HEK293 (cell line): Measurements from ENCODE around the gene RNPS1.

Experiments
- HOXA7 ChIP-seq: sonication (generic); formaldehyde crosslinking; IDR thresholded peaks from 2 replicates; pipeline ENCODE4 v1.8.1; 2022; ENCODE audit warnings: missing genetic modification reagents, borderline replicate concordance
- IKZF3 ChIP-seq: fragments of 450-650 bp; IDR thresholded peaks from 2 replicates; pipeline ENCODE4 v1.5.0; 2018; ENCODE audit warnings: missing biosample characterization, mild to moderate bottlenecking, missing genetic modification characterization, moderate library complexity
- KLF16 ChIP-seq: fragments of 450-650 bp; formaldehyde crosslinking; IDR thresholded peaks from 2 replicates; pipeline ENCODE4 v1.5.1; 2017; ENCODE audit warnings: missing biosample characterization, missing genetic modification characterization
- SCRT1 ChIP-seq: fragments of 450-650 bp; formaldehyde crosslinking; IDR thresholded peaks from 2 replicates; pipeline ENCODE4 v1.5.1; 2016; ENCODE audit warnings: missing biosample characterization, missing genetic modification characterization, borderline replicate concordance
- ZBTB48 ChIP-seq: fragments of 450-650 bp; formaldehyde crosslinking; IDR thresholded peaks from 2 replicates; pipeline ENCODE4 v1.5.1; 2016; ENCODE audit warnings: missing biosample characterization, missing genetic modification characterization
- ZFP3 ChIP-seq: fragments of 450-650 bp; formaldehyde crosslinking; IDR thresholded peaks from 2 replicates; pipeline ENCODE4 v1.5.1; 2016; ENCODE audit warnings: low read depth, missing biosample characterization, missing genetic modification characterization
- ZNF121 ChIP-seq: fragments of 450-650 bp; formaldehyde crosslinking; IDR thresholded peaks from 2 replicates; pipeline ENCODE4 v1.5.1; 2016; ENCODE audit warnings: missing biosample characterization, missing genetic modification characterization
- ZNF2 ChIP-seq: fragments of 450-650 bp; formaldehyde crosslinking; IDR thresholded peaks from 2 replicates; pipeline ENCODE4 v1.5.1; 2016; ENCODE audit warnings: missing biosample characterization, missing genetic modification characterization
- ZNF223 ChIP-seq: fragments of 450-650 bp; formaldehyde crosslinking; IDR thresholded peaks from 2 replicates; pipeline ENCODE4 v1.5.1; 2016; ENCODE audit warnings: missing biosample characterization, missing genetic modification characterization
- ZNF324 ChIP-seq: fragments of 450-650 bp; formaldehyde crosslinking; IDR thresholded peaks from 2 replicates; pipeline ENCODE4 v1.5.1; 2016; ENCODE audit warnings: missing biosample characterization, missing genetic modification characterization
- ZNF530 ChIP-seq: fragments of 450-650 bp; formaldehyde crosslinking; IDR thresholded peaks from 2 replicates; pipeline ENCODE4 v1.5.1; 2016; ENCODE audit warnings: low read depth, missing biosample characterization, missing genetic modification characterization
- ZNF548 ChIP-seq: fragments of 450-650 bp; formaldehyde crosslinking; IDR thresholded peaks from 2 replicates; pipeline ENCODE4 v1.5.1; 2016; ENCODE audit warnings: missing biosample characterization, missing genetic modification characterization
- ZNF585B ChIP-seq: fragments of 450-650 bp; formaldehyde crosslinking; IDR thresholded peaks from 2 replicates; pipeline ENCODE4 v1.5.1; 2016; ENCODE audit warnings: missing biosample characterization, missing genetic modification characterization
- ZNF596 ChIP-seq: fragments of 450-650 bp; IDR thresholded peaks from 2 replicates; pipeline ENCODE4 v1.5.0; 2018; ENCODE audit warnings: missing biosample characterization, mild to moderate bottlenecking, missing genetic modification characterization, moderate library complexity
- ZNF600 ChIP-seq: fragments of 450-650 bp; formaldehyde crosslinking; IDR thresholded peaks from 2 replicates; pipeline ENCODE4 v1.5.1; 2016; ENCODE audit warnings: missing biosample characterization, missing genetic modification characterization
- ZNF624 ChIP-seq: fragments of 450-650 bp; formaldehyde crosslinking; IDR thresholded peaks from 2 replicates; pipeline ENCODE4 v1.5.1; 2017; ENCODE audit warnings: missing biosample characterization, missing genetic modification characterization
- ZNF626 ChIP-seq: fragments of 450-650 bp; sonication (Bioruptor Pico); formaldehyde crosslinking; IDR thresholded peaks from 2 replicates; pipeline ENCODE4 v1.5.1; 2018; ENCODE audit warnings: missing biosample characterization, missing genetic modification characterization, inconsistent platforms
- ZNF629 ChIP-seq: fragments of 450-650 bp; formaldehyde crosslinking; IDR thresholded peaks from 2 replicates; pipeline ENCODE4 v1.5.1; 2017; ENCODE audit warnings: missing biosample characterization, missing genetic modification characterization
- ZNF654 ChIP-seq: fragments of 450-650 bp; formaldehyde crosslinking; IDR thresholded peaks from 2 replicates; pipeline ENCODE4 v1.5.1; 2016; ENCODE audit warnings: low read depth, missing biosample characterization, missing genetic modification characterization
- ZSCAN30 ChIP-seq: fragments of 450-650 bp; IDR thresholded peaks from 2 replicates; pipeline ENCODE4 v1.5.1; 2018; ENCODE audit warnings: missing biosample characterization, mild to moderate bottlenecking, missing genetic modification characterization, moderate library complexity
- TF ChIP-seq, protein P1 (sequence below): fragments of 450-650 bp; formaldehyde crosslinking; IDR thresholded peaks from 2 replicates; pipeline ENCODE4 v1.5.1; 2016; ENCODE audit warnings: missing biosample characterization, missing genetic modification characterization
- TF ChIP-seq, protein P2 (sequence below): fragments of 450-650 bp; formaldehyde crosslinking; IDR thresholded peaks from 2 replicates; pipeline ENCODE4 v1.5.1; 2016; ENCODE audit warnings: missing biosample characterization, missing genetic modification characterization
- TF ChIP-seq, protein P3 (sequence below): fragments of 450-650 bp; formaldehyde crosslinking; IDR thresholded peaks from 2 replicates; pipeline ENCODE4 v1.5.1; 2016; ENCODE audit warnings: missing biosample characterization, missing genetic modification characterization
- TF ChIP-seq, protein P4 (sequence below): fragments of 450-650 bp; formaldehyde crosslinking; IDR thresholded peaks from 2 replicates; pipeline ENCODE4 v1.5.1; 2016; ENCODE audit warnings: missing biosample characterization, missing genetic modification characterization, borderline replicate concordance
- TF ChIP-seq, protein P5 (sequence below): fragments of 450-650 bp; formaldehyde crosslinking; IDR thresholded peaks from 2 replicates; pipeline ENCODE4 v1.5.1; 2016; ENCODE audit warnings: missing biosample characterization, missing genetic modification characterization
- TF ChIP-seq, protein P6 (sequence below): fragments of 450-650 bp; formaldehyde crosslinking; IDR thresholded peaks from 2 replicates; pipeline ENCODE4 v1.5.1; 2016; ENCODE audit warnings: missing biosample characterization, missing genetic modification characterization
- TF ChIP-seq, protein P7 (sequence below): fragments of 450-650 bp; formaldehyde crosslinking; IDR thresholded peaks from 2 replicates; pipeline ENCODE4 v1.5.1; 2017; ENCODE audit warnings: missing biosample characterization, missing genetic modification characterization

RNPS1 gene

DNA sequence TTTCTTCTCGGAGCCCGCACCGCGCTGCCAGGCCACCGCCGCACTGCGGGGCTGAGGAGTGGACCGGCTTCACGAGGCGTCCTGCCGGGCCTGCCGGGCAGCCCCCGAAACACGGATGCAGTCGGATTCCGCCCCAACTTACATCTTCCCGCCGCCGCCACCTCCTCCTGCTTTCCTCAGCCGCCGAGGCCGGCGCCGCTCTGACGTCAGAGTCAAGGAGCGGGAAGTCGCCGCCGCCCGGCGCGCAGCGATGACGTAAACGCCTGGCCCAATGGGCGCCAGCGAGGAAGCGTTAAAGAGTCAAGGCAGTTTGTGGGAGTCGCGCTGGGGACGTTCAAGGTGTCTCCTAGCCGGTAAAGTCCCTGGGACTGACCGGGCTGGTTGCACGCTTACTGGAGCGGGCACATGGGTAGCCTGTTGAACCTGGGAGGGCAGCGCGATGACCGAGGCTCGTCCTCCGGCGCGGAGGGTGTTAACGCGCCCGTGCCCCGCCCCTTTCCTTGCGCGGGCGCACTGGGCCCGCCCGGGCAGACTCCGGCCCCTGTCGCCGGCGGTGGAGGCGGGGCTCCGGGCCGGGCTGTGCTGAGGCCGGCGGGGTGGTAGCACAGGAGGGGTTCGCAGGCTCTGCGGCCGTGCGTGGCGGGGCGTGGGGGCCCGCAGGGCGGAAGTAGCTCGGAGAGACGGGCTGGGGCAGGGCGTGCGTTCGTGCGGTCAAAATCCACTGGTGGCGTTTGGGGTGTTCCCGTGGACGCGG, at the start of gene RNPS1 (continued):
- 0 out of 2 replicates have a peak, but pooled peaks have one; percentile 65 for TF ChIP-seq ZSCAN30
- peak; percentile 96 for TF ChIP-seq ZNF324
- peak; percentile 62; the same call in 1 of the 2 replicates for TF ChIP-seq IKZF3 (tag by site-specific recombination)
- TF ChIP-seq ZNF629 = peak; percentile 100
- no peak for TF ChIP-seq ZNF585B (tag by site-specific recombination)
- TF ChIP-seq, protein P1, sequence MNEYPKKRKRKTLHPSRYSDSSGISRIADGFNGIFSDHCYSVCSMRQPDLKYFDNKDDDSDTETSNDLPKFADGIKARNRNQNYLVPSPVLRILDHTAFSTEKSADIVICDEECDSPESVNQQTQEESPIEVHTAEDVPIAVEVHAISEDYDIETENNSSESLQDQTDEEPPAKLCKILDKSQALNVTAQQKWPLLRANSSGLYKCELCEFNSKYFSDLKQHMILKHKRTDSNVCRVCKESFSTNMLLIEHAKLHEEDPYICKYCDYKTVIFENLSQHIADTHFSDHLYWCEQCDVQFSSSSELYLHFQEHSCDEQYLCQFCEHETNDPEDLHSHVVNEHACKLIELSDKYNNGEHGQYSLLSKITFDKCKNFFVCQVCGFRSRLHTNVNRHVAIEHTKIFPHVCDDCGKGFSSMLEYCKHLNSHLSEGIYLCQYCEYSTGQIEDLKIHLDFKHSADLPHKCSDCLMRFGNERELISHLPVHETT (tag by site-specific recombination) = peak; percentile 97
- TF ChIP-seq ZFP3 (tag by site-specific recombination) = no peak
- TF ChIP-seq, protein P2, sequence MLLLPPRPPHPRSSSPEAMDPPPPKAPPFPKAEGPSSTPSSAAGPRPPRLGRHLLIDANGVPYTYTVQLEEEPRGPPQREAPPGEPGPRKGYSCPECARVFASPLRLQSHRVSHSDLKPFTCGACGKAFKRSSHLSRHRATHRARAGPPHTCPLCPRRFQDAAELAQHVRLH (tag by site-specific recombination) = peak; percentile 81
- 0 out of 2 replicates have a peak, but pooled peaks have one; percentile 37 for TF ChIP-seq ZNF596 (tag by site-specific recombination)
- TF ChIP-seq HOXA7 (CRISPR knock-in tag) = no peak
- TF ChIP-seq, protein P3, sequence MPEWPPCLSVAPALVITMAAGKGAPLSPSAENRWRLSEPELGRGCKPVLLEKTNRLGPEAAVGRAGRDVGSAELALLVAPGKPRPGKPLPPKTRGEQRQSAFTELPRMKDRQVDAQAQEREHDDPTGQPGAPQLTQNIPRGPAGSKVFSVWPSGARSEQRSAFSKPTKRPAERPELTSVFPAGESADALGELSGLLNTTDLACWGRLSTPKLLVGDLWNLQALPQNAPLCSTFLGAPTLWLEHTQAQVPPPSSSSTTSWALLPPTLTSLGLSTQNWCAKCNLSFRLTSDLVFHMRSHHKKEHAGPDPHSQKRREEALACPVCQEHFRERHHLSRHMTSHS (tag by site-specific recombination) = 0 out of 2 replicates have a peak, but pooled peaks have one; percentile 42
- TF ChIP-seq ZNF530 = no peak
- TF ChIP-seq, protein P4, sequence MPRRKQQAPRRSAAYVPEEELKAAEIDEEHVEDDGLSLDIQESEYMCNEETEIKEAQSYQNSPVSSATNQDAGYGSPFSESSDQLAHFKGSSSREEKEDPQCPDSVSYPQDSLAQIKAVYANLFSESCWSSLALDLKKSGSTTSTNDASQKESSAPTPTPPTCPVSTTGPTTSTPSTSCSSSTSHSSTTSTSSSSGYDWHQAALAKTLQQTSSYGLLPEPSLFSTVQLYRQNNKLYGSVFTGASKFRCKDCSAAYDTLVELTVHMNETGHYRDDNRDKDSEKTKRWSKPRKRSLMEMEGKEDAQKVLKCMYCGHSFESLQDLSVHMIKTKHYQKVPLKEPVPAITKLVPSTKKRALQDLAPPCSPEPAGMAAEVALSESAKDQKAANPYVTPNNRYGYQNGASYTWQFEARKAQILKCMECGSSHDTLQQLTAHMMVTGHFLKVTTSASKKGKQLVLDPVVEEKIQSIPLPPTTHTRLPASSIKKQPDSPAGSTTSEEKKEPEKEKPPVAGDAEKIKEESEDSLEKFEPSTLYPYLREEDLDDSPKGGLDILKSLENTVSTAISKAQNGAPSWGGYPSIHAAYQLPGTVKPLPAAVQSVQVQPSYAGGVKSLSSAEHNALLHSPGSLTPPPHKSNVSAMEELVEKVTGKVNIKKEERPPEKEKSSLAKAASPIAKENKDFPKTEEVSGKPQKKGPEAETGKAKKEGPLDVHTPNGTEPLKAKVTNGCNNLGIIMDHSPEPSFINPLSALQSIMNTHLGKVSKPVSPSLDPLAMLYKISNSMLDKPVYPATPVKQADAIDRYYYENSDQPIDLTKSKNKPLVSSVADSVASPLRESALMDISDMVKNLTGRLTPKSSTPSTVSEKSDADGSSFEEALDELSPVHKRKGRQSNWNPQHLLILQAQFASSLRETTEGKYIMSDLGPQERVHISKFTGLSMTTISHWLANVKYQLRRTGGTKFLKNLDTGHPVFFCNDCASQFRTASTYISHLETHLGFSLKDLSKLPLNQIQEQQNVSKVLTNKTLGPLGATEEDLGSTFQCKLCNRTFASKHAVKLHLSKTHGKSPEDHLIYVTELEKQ = peak; percentile 66; the same call in 1 of the 2 replicates
- TF ChIP-seq, protein P5, sequence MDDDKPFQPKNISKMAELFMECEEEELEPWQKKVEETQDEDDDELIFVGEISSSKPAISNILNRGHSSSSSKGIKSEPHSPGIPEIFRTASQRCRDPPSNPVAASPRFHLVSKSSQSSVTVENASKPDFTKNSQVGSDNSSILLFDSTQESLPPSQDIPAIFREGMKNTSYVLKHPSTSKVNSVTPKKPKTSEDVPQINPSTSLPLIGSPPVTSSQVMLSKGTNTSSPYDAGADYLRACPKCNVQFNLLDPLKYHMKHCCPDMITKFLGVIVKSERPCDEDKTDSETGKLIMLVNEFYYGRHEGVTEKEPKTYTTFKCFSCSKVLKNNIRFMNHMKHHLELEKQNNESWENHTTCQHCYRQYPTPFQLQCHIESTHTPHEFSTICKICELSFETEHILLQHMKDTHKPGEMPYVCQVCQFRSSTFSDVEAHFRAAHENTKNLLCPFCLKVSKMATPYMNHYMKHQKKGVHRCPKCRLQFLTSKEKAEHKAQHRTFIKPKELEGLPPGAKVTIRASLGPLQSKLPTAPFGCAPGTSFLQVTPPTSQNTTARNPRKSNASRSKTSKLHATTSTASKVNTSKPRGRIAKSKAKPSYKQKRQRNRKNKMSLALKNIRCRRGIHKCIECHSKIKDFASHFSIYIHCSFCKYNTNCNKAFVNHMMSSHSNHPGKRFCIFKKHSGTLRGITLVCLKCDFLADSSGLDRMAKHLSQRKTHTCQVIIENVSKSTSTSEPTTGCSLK (tag by site-specific recombination) = no peak
- peak; percentile 82; the same call in 1 of the 2 replicates for TF ChIP-seq SCRT1 (tag by site-specific recombination)
- no peak for TF ChIP-seq ZNF223 (tag by site-specific recombination)
- no peak for TF ChIP-seq ZNF624 (tag by site-specific recombination)
- peak; percentile 95 for TF ChIP-seq ZNF2 (tag by site-specific recombination)
- no peak for TF ChIP-seq ZNF121 (tag by site-specific recombination)
- TF ChIP-seq ZNF548 (tag by site-specific recombination) = no peak
- no peak for TF ChIP-seq ZNF626 (tag by site-specific recombination)
- no peak for TF ChIP-seq ZBTB48 (tag by site-specific recombination)
- TF ChIP-seq, protein P6, sequence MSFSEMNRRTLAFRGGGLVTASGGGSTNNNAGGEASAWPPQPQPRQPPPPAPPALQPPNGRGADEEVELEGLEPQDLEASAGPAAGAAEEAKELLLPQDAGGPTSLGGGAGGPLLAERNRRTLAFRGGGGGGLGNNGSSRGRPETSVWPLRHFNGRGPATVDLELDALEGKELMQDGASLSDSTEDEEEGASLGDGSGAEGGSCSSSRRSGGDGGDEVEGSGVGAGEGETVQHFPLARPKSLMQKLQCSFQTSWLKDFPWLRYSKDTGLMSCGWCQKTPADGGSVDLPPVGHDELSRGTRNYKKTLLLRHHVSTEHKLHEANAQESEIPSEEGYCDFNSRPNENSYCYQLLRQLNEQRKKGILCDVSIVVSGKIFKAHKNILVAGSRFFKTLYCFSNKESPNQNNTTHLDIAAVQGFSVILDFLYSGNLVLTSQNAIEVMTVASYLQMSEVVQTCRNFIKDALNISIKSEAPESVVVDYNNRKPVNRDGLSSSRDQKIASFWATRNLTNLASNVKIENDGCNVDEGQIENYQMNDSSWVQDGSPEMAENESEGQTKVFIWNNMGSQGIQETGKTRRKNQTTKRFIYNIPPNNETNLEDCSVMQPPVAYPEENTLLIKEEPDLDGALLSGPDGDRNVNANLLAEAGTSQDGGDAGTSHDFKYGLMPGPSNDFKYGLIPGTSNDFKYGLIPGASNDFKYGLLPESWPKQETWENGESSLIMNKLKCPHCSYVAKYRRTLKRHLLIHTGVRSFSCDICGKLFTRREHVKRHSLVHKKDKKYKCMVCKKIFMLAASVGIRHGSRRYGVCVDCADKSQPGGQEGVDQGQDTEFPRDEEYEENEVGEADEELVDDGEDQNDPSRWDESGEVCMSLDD = peak; percentile 96
- TF ChIP-seq KLF16 (tag by site-specific recombination) = peak; percentile 99
- TF ChIP-seq, protein P7, sequence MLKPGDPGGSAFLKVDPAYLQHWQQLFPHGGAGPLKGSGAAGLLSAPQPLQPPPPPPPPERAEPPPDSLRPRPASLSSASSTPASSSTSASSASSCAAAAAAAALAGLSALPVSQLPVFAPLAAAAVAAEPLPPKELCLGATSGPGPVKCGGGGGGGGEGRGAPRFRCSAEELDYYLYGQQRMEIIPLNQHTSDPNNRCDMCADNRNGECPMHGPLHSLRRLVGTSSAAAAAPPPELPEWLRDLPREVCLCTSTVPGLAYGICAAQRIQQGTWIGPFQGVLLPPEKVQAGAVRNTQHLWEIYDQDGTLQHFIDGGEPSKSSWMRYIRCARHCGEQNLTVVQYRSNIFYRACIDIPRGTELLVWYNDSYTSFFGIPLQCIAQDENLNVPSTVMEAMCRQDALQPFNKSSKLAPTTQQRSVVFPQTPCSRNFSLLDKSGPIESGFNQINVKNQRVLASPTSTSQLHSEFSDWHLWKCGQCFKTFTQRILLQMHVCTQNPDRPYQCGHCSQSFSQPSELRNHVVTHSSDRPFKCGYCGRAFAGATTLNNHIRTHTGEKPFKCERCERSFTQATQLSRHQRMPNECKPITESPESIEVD (tag by site-specific recombination) = no peak
- TF ChIP-seq ZNF600 (tag by site-specific recombination) = peak; percentile 20
- no peak for TF ChIP-seq ZNF654 (tag by site-specific recombination)
